ENCODE measurements around the gene PIP5K1A.

PIP5K1A gene

DNA sequence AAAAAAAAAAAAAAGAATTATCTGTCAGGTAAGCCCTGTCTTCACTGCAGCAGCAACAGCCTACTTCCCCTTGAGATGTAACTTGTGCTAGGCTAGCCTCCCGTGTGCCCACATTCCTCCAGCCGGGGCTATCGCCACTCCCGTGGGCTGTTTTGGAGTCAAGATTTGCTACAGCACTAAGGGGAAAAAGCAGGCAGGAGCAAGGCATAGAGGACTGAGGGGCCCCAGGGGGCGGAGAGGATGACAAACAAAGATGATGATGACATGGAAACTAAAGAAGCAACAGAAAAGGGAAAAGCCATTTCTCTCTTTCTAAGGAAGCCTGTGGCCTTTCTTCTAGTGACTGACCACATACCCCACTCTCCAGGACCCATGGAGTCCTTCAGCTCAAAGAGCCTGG lies 40.0 kb upstream of the PIP5K1A start:
- TF ChIP-seq TCF12 (IDR thresholded peaks at IDR 0.05; ENCODE audit: low read depth): no peak
- TF ChIP-seq CEBPB (IDR thresholded peaks at IDR 0.05): no peak
- no peak for TF ChIP-seq NFIC (IDR thresholded peaks at IDR 0.05)
- no peak for TF ChIP-seq TEAD4 (IDR thresholded peaks at IDR 0.05)
- TF ChIP-seq EP300 (IDR thresholded peaks at IDR 0.05; ENCODE audit: borderline replicate concordance): no peak
- TF ChIP-seq, protein P1, sequence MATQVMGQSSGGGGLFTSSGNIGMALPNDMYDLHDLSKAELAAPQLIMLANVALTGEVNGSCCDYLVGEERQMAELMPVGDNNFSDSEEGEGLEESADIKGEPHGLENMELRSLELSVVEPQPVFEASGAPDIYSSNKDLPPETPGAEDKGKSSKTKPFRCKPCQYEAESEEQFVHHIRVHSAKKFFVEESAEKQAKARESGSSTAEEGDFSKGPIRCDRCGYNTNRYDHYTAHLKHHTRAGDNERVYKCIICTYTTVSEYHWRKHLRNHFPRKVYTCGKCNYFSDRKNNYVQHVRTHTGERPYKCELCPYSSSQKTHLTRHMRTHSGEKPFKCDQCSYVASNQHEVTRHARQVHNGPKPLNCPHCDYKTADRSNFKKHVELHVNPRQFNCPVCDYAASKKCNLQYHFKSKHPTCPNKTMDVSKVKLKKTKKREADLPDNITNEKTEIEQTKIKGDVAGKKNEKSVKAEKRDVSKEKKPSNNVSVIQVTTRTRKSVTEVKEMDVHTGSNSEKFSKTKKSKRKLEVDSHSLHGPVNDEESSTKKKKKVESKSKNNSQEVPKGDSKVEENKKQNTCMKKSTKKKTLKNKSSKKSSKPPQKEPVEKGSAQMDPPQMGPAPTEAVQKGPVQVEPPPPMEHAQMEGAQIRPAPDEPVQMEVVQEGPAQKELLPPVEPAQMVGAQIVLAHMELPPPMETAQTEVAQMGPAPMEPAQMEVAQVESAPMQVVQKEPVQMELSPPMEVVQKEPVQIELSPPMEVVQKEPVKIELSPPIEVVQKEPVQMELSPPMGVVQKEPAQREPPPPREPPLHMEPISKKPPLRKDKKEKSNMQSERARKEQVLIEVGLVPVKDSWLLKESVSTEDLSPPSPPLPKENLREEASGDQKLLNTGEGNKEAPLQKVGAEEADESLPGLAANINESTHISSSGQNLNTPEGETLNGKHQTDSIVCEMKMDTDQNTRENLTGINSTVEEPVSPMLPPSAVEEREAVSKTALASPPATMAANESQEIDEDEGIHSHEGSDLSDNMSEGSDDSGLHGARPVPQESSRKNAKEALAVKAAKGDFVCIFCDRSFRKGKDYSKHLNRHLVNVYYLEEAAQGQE (IDR thresholded peaks at IDR 0.05; ENCODE audit: low read depth): no peak
- no peak for TF ChIP-seq EGR1 (IDR thresholded peaks at IDR 0.05)
- TF ChIP-seq, protein P2, sequence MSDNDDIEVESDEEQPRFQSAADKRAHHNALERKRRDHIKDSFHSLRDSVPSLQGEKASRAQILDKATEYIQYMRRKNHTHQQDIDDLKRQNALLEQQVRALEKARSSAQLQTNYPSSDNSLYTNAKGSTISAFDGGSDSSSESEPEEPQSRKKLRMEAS (IDR thresholded peaks at IDR 0.05): no peak
- TF ChIP-seq FOXM1 (IDR thresholded peaks at IDR 0.05; ENCODE audit: borderline replicate concordance, low read depth): no peak
- TF ChIP-seq RAD21 (IDR thresholded peaks at IDR 0.05; ENCODE audit: low read depth): no peak
- no peak for TF ChIP-seq YY1 (IDR thresholded peaks at IDR 0.05; ENCODE audit: low read depth)
- TF ChIP-seq TAF1 (IDR thresholded peaks at IDR 0.05; ENCODE audit: low read depth): no peak
- TF ChIP-seq CREB1 (IDR thresholded peaks at IDR 0.05; ENCODE audit: low read depth): no peak
- TF ChIP-seq ZBTB7A (IDR thresholded peaks at IDR 0.05; ENCODE audit: low read depth): no peak
- no peak for TF ChIP-seq USF1 (IDR thresholded peaks at IDR 0.05)

DNA sequence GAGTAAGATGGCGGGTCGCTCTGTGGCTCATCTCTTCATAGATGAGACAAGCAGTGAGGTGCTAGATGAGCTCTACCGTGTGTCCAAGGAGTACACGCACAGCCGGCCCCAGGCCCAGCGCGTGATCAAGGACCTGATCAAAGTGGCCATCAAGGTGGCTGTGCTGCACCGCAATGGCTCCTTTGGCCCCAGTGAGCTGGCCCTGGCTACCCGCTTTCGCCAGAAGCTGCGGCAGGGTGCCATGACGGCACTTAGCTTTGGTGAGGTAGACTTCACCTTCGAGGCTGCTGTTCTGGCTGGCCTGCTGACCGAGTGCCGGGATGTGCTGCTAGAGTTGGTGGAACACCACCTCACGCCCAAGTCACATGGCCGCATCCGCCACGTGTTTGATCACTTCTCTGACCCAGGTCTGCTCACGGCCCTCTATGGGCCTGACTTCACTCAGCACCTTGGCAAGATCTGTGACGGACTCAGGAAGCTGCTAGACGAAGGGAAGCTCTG lies 39.6 kb upstream of the PIP5K1A start:
- TF ChIP-seq YY1 (IDR thresholded peaks at IDR 0.05; ENCODE audit: low read depth): no peak
- TF ChIP-seq ZBTB7A (IDR thresholded peaks at IDR 0.05; ENCODE audit: low read depth): no peak
- no peak for TF ChIP-seq USF1 (IDR thresholded peaks at IDR 0.05)
- TF ChIP-seq TCF12 (IDR thresholded peaks at IDR 0.05; ENCODE audit: low read depth): no peak
- no peak for TF ChIP-seq TEAD4 (IDR thresholded peaks at IDR 0.05)
- no peak for TF ChIP-seq EP300 (IDR thresholded peaks at IDR 0.05; ENCODE audit: borderline replicate concordance)
- no peak for TF ChIP-seq CEBPB (IDR thresholded peaks at IDR 0.05)
- TF ChIP-seq FOXM1 (IDR thresholded peaks at IDR 0.05; ENCODE audit: borderline replicate concordance, low read depth): no peak
- TF ChIP-seq, protein P2 (IDR thresholded peaks at IDR 0.05): no peak
- TF ChIP-seq CREB1 (IDR thresholded peaks at IDR 0.05; ENCODE audit: low read depth): no peak
- no peak for TF ChIP-seq EGR1 (IDR thresholded peaks at IDR 0.05)
- TF ChIP-seq TAF1 (IDR thresholded peaks at IDR 0.05; ENCODE audit: low read depth): no peak
- TF ChIP-seq, protein P1 (IDR thresholded peaks at IDR 0.05; ENCODE audit: low read depth): no peak
- TF ChIP-seq RAD21 (IDR thresholded peaks at IDR 0.05; ENCODE audit: low read depth): no peak
- TF ChIP-seq NFIC (IDR thresholded peaks at IDR 0.05): no peak

DNA sequence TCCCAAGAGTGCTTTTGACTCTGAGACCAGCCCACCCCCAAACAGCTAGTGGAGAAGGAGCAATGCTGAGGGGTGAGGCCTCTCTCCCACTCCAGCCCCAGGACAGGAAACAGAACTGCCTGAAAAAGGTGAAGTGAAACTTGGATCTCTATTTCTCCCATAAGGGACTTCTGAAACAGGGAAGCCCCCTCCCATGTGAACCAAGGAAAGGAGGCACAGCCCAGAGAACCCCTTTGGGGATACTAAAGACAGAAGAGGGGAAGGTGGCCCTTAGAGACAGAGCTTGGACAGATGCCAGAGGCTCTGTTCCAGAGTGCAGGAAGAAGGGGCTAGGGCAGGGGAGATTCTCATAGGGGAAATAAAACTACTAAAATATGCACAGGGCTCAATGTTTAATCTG lies 39.0 kb upstream of the PIP5K1A start:
- no peak for TF ChIP-seq NFIC (IDR thresholded peaks at IDR 0.05)

DNA sequence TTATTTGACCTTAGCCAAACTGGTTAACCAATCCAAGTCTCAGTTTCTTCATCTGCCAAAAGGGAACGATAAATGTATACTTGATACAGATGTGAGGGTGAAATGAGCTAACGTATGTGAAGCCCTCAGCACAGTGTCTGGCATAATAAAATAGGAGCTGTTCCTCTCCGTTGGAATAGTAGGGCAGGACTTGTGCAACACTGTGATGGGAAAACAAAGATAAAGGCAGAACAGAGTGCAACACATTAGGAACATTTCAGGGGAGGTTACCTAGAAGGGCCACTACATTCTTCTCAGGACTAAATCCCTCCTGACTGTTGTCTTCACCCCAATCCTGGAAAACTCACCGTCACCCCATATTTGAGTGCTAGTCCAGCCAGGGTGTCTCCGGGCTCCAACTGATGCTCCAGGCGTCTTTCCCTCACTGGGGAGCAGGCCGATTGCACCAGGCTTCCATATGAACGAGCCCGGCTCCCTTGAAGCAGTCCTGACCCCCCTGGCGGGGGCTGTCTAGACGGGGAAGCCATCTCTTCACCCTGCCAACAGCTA lies 33.5 kb upstream of the PIP5K1A start:
- TF ChIP-seq EGR1 (IDR thresholded peaks at IDR 0.05) (no peak), FOXM1 (IDR thresholded peaks at IDR 0.05; ENCODE audit: borderline replicate concordance, low read depth) (no peak), ZBTB7A (IDR thresholded peaks at IDR 0.05; ENCODE audit: low read depth) (no peak), TAF1 (IDR thresholded peaks at IDR 0.05; ENCODE audit: low read depth) (no peak), CREB1 (IDR thresholded peaks at IDR 0.05; ENCODE audit: low read depth) (no peak), USF1 (IDR thresholded peaks at IDR 0.05) (no peak), TEAD4 (IDR thresholded peaks at IDR 0.05) (no peak), RAD21 (IDR thresholded peaks at IDR 0.05; ENCODE audit: low read depth) (no peak), YY1 (IDR thresholded peaks at IDR 0.05; ENCODE audit: low read depth) (no peak), EP300 (IDR thresholded peaks at IDR 0.05; ENCODE audit: borderline replicate concordance) (no peak), CEBPB (IDR thresholded peaks at IDR 0.05) (no peak)
- TF ChIP-seq, protein P2 (IDR thresholded peaks at IDR 0.05): no peak
- TF ChIP-seq, protein P1 (IDR thresholded peaks at IDR 0.05; ENCODE audit: low read depth): no peak
